K562 (cell line): ENCODE measurements around the gene F8A1. TPM values are rescaled to one million over a fixed set of nuclear protein-coding genes. Genes with fewer than 3 reads are reported as not detected.
A peak's percentile ranks its signal among the peaks of the same experiment; 100 is the strongest.
"Not testable (repeated sequence)": the region's sequence is repeated elsewhere in the genome, so short reads cannot be mapped to it uniquely, and the experiment has no call there.

Experiments used
- ATAC-seq: fragments of 200-7000 bp; cut with Tn5 transposase; 3 replicates; pipeline ENCODE4 v1.9.1; 2020; ENCODE audit warnings: moderate library complexity
- BruUV-seq: library from RNA; stranded (reverse); fragments of 400-500 nt; replicated peaks from 2 replicates; lab custom pipeline; 2021; lab: Mats Ljungman, UMichigan
- CTCF ChIA-PET: fragments of 300-600 bp; formaldehyde crosslinking; extraction: SDS; loops from one replicate; lab custom pipeline; 2021; ENCODE audit warnings: low intra/inter-chr PET ratio; lab: Yijun Ruan, JAX
- POLR2A ChIA-PET: fragments of 300-600, 350-650 bp; sonication (Branson Sonifier 250); formaldehyde crosslinking; extraction: SDS; loops from one replicate; lab custom pipeline; 2021; ENCODE audit warnings: antibody characterized with exemption, inconsistent platforms; lab: Yijun Ruan, JAX
- DNase-seq, 4 experiments: peaks; one replicate each; pipeline versions ENCODE4 v3.0.0 to v3.0.0-alpha.2; 2011 to 2018; ENCODE audit warnings: low spot score in 3 of 4, mixed read lengths in 3 of 4; ENCODE audit errors: extremely low read depth in 1 of 4
- FAIRE-seq: peaks from 2 replicates; lab custom pipeline; 2011; peaks lifted over from hg19 to GRCh38; lab: Jason Lieb, UNC
- H2AFZ ChIP-seq: 2 replicates; pipeline ENCODE4 v1.6.0; 2011; ENCODE audit warnings: low read depth, low read length, control low read depth, inconsistent platforms
- H3K27ac ChIP-seq: fragments of 200-600 bp; 3 replicates; pipeline ENCODE4 v1.8.0; 2011; ENCODE audit warnings: low read depth, mild to moderate bottlenecking, control low read depth, inconsistent platforms, low read length, moderate library complexity, mixed read lengths; ENCODE audit errors: extremely low read depth
- H3K27me3 ChIP-seq, 2 experiments: fragments of 300-600 bp in 1 of 2; 2 replicates in 1 of 2; 3 replicates in 1 of 2; pipeline versions ENCODE4 v1.6.0 to v1.8.0; 2011; ENCODE audit warnings: inconsistent platforms in 2 of 2, low read length in 2 of 2, mild to moderate bottlenecking in 1 of 2, mixed read lengths in 1 of 2, moderate library complexity in 1 of 2; ENCODE audit not compliant: control insufficient read depth in 2 of 2, insufficient read depth in 2 of 2
- H3K36me3 ChIP-seq: fragments of 300-600 bp; 3 replicates; pipeline ENCODE4 v1.8.0; 2011; ENCODE audit warnings: mild to moderate bottlenecking, low read length, inconsistent platforms; ENCODE audit not compliant: control insufficient read depth, insufficient read depth
- H3K4me1 ChIP-seq, 2 experiments: fragments of 200-600 bp in 1 of 2; replicated peaks in 1 of 2; 2 replicates in 1 of 2; 3 replicates in 1 of 2; pipeline versions ENCODE4 v1.5.1 to v1.8.0; 2011; ENCODE audit warnings: inconsistent platforms in 2 of 2, low read length in 2 of 2, mild to moderate bottlenecking in 1 of 2, mixed read lengths in 1 of 2, moderate library complexity in 1 of 2; ENCODE audit not compliant: control insufficient read depth in 2 of 2, insufficient read depth in 2 of 2
- H3K4me2 ChIP-seq: 2 replicates; pipeline ENCODE4 v1.6.1; 2011; ENCODE audit warnings: low read length, control low read depth, inconsistent platforms, mixed read lengths; ENCODE audit not compliant: insufficient read depth
- H3K4me3 ChIP-seq: fragments of 200-600 bp; sonication (generic), shearing (Covaris generic); 2 replicates; pipeline ENCODE4 v1.5.1; 2016; ENCODE audit warnings: control low read depth, inconsistent platforms
- H3K79me2 ChIP-seq: fragments of 200-600 bp; 3 replicates; pipeline ENCODE4 v1.8.0; 2011; ENCODE audit warnings: low read length, inconsistent platforms; ENCODE audit not compliant: control insufficient read depth, insufficient read depth
- H3K9ac ChIP-seq, 2 experiments: 2 replicates each; pipeline versions ENCODE4 v1.6.0 to v1.6.1; 2011; ENCODE audit warnings: low read depth in 2 of 2, low read length in 2 of 2, control low read depth in 1 of 2, inconsistent platforms in 1 of 2, mild to moderate bottlenecking in 1 of 2, mixed read lengths in 1 of 2; ENCODE audit not compliant: insufficient read depth in 1 of 2
- H3K9me1 ChIP-seq: one replicate; pipeline ENCODE4 v1.6.0; 2011; ENCODE audit warnings: inconsistent platforms, mild to moderate bottlenecking, low read length, moderate library complexity; ENCODE audit not compliant: control insufficient read depth, insufficient read depth
- H3K9me3 ChIP-seq: replicated peaks from 2 replicates; pipeline ENCODE4 v1.5.1; 2011; ENCODE audit warnings: low read depth, low read length, inconsistent platforms; ENCODE audit not compliant: control insufficient read depth, insufficient read depth
- H4K20me1 ChIP-seq: replicated peaks from 2 replicates; pipeline ENCODE4 v1.6.1; 2011; ENCODE audit warnings: low read length, inconsistent platforms, mixed read lengths; ENCODE audit not compliant: control insufficient read depth, insufficient read depth
- DACH1 ChIP-seq: fragments of 450-650 bp; IDR thresholded peaks from 2 replicates; pipeline ENCODE4 v1.6.1; 2018; ENCODE audit not compliant: partially characterized antibody
- SMARCA4 ChIP-seq: fragments of 450-650 bp; IDR thresholded peaks from 2 replicates; pipeline ENCODE4 v1.6.1; 2016
- THAP12 ChIP-seq: fragments of 250-450 bp; sonication (Bioruptor Pico); IDR thresholded peaks from 2 replicates; pipeline ENCODE4 v1.9.0; 2021; ENCODE audit warnings: mild to moderate bottlenecking, inconsistent platforms
- ZKSCAN1 ChIP-seq: fragments of 150-350 bp; IDR thresholded peaks from 2 replicates; pipeline ENCODE4 v1.6.1; 2016; ENCODE audit warnings: low read depth, low read length
- ZNF354B ChIP-seq: fragments of 250-450 bp; sonication (Bioruptor Pico); IDR thresholded peaks from 2 replicates; pipeline ENCODE4 v1.4.0; 2020
- ZNF507 ChIP-seq: conservative IDR thresholded peaks from 2 replicates; pipeline ENCODE4 v1.6.1; 2017; ENCODE audit warnings: missing genetic modification characterization, missing compliant biosample characterization
- WGBS: fragments of 100-300 bp; shearing (Covaris generic); methylation state at CpG from one replicate; pipeline ENCODE4 v1.1.6; 2016; ENCODE audit warnings: low coverage, mixed read lengths; ENCODE audit not compliant: insufficient coverage; ENCODE audit errors: missing lambda C conversion rate; 5-methylcytosine and 5-hydroxymethylcytosine counted together
- in situ Hi-C: fragments of 300-500 bp; cut with MboI; formaldehyde crosslinking; loops from 4 replicates; pipeline ENCODE4 v1.15.0; 2018; ENCODE audit warnings: inconsistent platforms, mixed read lengths
- intact Hi-C: fragments of 100-400 bp; cut with micrococcal nuclease; formaldehyde crosslinking; loops from 2 replicates; pipeline ENCODE4 v1.14.2; 2022
- polyA plus RNA-seq, 8 experiments: library from polyadenylated mRNA; depleted of rRNA in 4 of 8; stranded (reverse) in 5 of 8; unstranded in 3 of 8; fragments of >200 nt; fragmentation: Nextera tagmentation in 2 of 8; fragmentation: Illumina TruSeq in 1 of 8; extraction: Ambion mirVana in 2 of 8; extraction: Trizol in 1 of 8; gene quantifications; 2 replicates each; pipeline versions ENCODE4 v1.2.1 to v1.2.3, GENCODE V29; 2011 to 2014; ENCODE audit warnings: inconsistent platforms in 1 of 8, missing spikeins in 1 of 8
- total RNA-seq, 7 experiments: library from RNA; depleted of rRNA in 6 of 7; stranded (reverse); fragments of >200 nt in 6 of 7; fragmentation: Illumina TruSeq in 2 of 7; extraction: Trizol in 2 of 7; gene quantifications; 2 replicates each; pipeline versions ENCODE4 v1.2.1 to v1.2.3, GENCODE V29; 2011 to 2021; ENCODE audit warnings: low replicate concordance in 1 of 7

F8A1 gene
- total and polyA plus RNA-seq, 9 of the 15 experiments (the other 6 are each of a cell fraction or from before 2014, with no cell fraction given) = 0.11 to 0.27 TPM; not detected in 7

DNA sequence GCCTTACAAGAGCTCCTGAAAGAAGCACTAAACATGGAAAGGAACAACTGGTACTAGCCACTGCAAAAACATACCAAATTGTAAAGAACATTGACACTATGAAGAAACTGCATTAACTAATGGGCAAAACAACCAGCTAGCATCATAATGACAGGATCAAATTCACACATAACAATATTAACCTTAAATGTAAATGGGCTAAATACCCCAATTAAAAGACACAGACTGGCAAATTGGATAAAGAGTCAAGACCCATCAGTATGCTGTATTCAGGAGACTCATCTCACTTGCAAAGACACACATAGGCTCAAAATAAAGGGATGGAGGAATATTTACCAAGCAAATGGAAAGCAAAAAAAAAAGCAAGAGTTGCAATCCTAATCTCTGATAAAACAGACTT, 17.6 kb upstream of the F8A1 start:
- POLR2A ChIA-PET = interaction anchor here (1.1 kb wide), 1 partner anchor 26 kb away, joined by 3 read pairs; no protein-coding TSS in a partner anchor
- H3K4me1 ChIP-seq, H3K4me2 ChIP-seq, H3K9ac ChIP-seq, H3K4me3 ChIP-seq, BruUV-seq, DNase-seq, H3K9me3 ChIP-seq, H3K36me3 ChIP-seq, intact Hi-C loops, H3K9me1 ChIP-seq, H2AFZ ChIP-seq, FAIRE-seq, H3K79me2 ChIP-seq, H3K27ac ChIP-seq, in situ Hi-C loops, H4K20me1 ChIP-seq, CTCF ChIA-PET, ATAC-seq, H3K27me3 ChIP-seq: not testable (repeated sequence)
- TF ChIP-seq ZNF354B (CRISPR knock-in tag) = 0 out of 2 replicates have a peak, but pooled peaks have one; percentile 37
- peak; percentile 93 for TF ChIP-seq ZNF507

DNA sequence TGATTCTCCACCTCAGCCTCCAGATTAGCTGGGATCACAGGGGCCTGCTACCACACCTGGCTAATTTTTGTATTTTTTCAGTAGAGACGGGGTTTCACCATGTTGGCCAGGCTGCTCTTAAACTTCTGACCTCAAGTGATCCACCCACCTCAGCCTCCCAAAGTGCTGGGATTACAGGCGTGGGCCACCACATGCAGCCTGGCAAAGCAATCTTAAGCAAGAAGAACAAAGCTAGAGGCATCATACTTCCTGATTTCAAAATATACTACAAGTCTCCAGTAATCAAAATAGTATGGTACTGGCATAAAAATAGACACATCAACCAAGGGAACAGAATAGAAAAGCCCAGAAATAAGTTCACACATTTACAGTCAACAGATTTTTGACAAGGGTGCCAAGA, 12.8 kb upstream of the F8A1 start:
- 14% methylated on average over 2 of the region's 2 CpGs for WGBS
- CTCF ChIA-PET = no interaction called here

DNA sequence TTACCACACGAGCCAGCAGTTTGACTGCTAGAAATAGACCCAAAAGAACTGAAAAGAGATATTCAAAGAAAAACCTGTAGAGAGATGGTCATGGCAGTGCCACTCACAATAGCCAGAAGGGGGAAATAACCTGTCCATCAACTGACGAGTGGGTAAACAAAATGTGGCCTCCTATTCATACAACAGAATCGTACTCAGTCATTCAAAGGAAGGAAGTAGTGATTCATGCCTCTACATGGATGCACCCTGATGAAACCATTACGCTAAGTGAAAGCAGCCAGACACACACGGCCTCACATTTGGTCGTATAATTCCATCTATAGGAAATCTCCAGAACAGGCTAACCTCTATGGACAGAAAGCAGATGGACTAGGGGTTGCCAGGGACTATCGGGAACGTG, 2.1 kb upstream of the F8A1 start:
- WGBS = no CpG with 5 or more reads among the region's 8 CpGs
- DNase-seq, CTCF ChIA-PET, H3K27ac ChIP-seq, H3K9me3 ChIP-seq, BruUV-seq, H3K4me1 ChIP-seq, H3K4me3 ChIP-seq, H3K79me2 ChIP-seq, H3K36me3 ChIP-seq, intact Hi-C loops, ATAC-seq, FAIRE-seq, H3K27me3 ChIP-seq, H3K9me1 ChIP-seq, POLR2A ChIA-PET, H4K20me1 ChIP-seq, H2AFZ ChIP-seq, H3K9ac ChIP-seq, H3K4me2 ChIP-seq: not testable (repeated sequence)
- in situ Hi-C loops = loop anchor here (25.0 kb wide), 1 partner anchor 578 kb away; the partner anchor contains the start of gene F8A3

More for the DNA sequence above, 12.8 kb upstream of the F8A1 start:
- intact Hi-C loops = no loop called here
- POLR2A ChIA-PET = no interaction called here
- DNase-seq (no peak), FAIRE-seq (no peak), ATAC-seq (no peak)
- in situ Hi-C loops = no loop called here
- Histone ChIP-seq H4K20me1 (no peaks in the 10 kb centered on the region), H3K36me3 (no peaks in the 10 kb centered on the region), H3K27me3 (no peaks in the 10 kb centered on the region), H3K27ac (no peak overlapping the region), H3K4me3 (no peak overlapping the region), H2AFZ (no peak overlapping the region), H3K79me2 (no peaks in the 10 kb centered on the region), H3K9me3 (no peaks in the 10 kb centered on the region), H3K9me1 (no peaks in the 10 kb centered on the region), H3K4me1 (no peaks in the 10 kb centered on the region), H3K4me2 (no peak overlapping the region), H3K9ac (no peak overlapping the region)
- no TSS peak for BruUV-seq
- no peak for TF ChIP-seq DACH1
- TF ChIP-seq SMARCA4 = no peak
- TF ChIP-seq ZKSCAN1 = no peak
- TF ChIP-seq THAP12 (CRISPR knock-in tag) = no peak
